ENCODE results near the gene CAPN5. TPM values are rescaled to one million over a fixed set of nuclear protein-coding genes. Genes with fewer than 3 reads are reported as not detected.
A peak's percentile ranks its signal among the peaks of the same experiment; 100 is the strongest.

The CAPN5 gene
- total RNA-seq, 1 experiment from 2014 or later: 27.4 TPM

GRCh38 chr11:77111946-77112345, 45.2 kb downstream of the CAPN5 start (continued):
- TF ChIP-seq ZSCAN18 (CRISPR knock-in tag; IDR thresholded peaks at IDR 0.05) (no peak), NR3C1 (CRISPR knock-in tag; conservative IDR thresholded peaks at IDR 0.05; ENCODE audit: low read depth) (no peak), ZNF425 (CRISPR knock-in tag; conservative IDR thresholded peaks at IDR 0.05) (no peak), SP1 (CRISPR knock-in tag; conservative IDR thresholded peaks at IDR 0.05) (no peak), EMX1 (CRISPR knock-in tag; IDR thresholded peaks at IDR 0.05) (no peak), TCF7 (CRISPR knock-in tag; IDR thresholded peaks at IDR 0.05; ENCODE audit: low read depth) (no peak)

DNA sequence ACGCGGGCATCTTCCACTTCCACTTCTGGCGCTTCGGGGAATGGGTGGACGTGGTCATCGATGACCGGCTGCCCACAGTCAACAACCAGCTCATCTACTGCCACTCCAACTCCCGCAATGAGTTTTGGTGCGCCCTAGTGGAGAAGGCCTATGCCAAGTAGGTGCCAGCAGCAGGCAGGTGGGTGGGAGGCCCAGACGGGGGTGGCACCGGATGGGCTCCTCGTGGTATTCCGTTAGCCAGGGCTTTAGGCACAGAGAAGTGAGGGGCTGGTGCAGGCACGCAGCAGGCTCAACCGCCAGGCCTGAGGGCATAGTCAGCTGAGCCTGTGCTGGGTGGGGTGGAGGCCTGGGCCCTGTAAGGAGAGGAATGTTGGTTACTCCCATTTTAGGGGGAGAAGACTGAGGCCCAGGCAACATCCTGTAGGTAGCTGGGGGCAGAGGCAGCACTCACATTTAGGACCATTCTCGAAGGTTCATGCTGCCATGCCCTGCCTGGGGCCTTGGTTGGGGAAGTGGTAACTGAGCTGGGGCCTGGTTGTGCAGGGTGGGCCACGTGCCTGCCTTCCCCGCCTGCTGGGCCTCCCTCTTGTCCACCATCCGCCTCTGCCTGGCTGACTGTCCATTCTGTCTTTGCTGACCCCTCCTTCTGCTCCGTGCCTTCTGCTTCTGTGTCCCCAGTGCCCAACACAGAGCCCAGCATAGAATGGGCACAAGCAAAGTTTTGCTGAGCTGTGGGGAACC, 46.0 kb downstream of the CAPN5 start:
- H3K27me3 Mint-ChIP-seq (ENCODE audit: low read depth): no peaks in the 10 kb centered on the region
- ChIA-PET POLR2A (interaction anchor here (0.7 kb wide), 1 partner anchor 19 kb away, joined by 3 read pairs; no protein-coding TSS in a partner anchor), CTCF (interaction anchor here (0.7 to 8.2 kb wide), 21 partner anchors 8 to 193 kb away, joined by 3 to 86 read pairs (median 5); partner anchors contain the start of gene MYO7A)
- H3K4me1 Mint-ChIP-seq: peaks cover 12% of the 10 kb centered on the region
- H3K36me3 Mint-ChIP-seq: no peaks in the 10 kb centered on the region
- H3K27ac Mint-ChIP-seq: no peak overlapping the region
- TF ChIP-seq ZNF425 (CRISPR knock-in tag; conservative IDR thresholded peaks at IDR 0.05) (no peak), NFE2L1 (CRISPR knock-in tag; IDR thresholded peaks at IDR 0.05) (0 out of 2 replicates have a peak, but pooled peaks have one; percentile 21), NR1H2 (CRISPR knock-in tag; IDR thresholded peaks at IDR 0.05) (no peak), ZNF532 (CRISPR knock-in tag; IDR thresholded peaks at IDR 0.05; ENCODE audit: borderline replicate concordance) (no peak)
- TF ChIP-seq, protein P1, sequence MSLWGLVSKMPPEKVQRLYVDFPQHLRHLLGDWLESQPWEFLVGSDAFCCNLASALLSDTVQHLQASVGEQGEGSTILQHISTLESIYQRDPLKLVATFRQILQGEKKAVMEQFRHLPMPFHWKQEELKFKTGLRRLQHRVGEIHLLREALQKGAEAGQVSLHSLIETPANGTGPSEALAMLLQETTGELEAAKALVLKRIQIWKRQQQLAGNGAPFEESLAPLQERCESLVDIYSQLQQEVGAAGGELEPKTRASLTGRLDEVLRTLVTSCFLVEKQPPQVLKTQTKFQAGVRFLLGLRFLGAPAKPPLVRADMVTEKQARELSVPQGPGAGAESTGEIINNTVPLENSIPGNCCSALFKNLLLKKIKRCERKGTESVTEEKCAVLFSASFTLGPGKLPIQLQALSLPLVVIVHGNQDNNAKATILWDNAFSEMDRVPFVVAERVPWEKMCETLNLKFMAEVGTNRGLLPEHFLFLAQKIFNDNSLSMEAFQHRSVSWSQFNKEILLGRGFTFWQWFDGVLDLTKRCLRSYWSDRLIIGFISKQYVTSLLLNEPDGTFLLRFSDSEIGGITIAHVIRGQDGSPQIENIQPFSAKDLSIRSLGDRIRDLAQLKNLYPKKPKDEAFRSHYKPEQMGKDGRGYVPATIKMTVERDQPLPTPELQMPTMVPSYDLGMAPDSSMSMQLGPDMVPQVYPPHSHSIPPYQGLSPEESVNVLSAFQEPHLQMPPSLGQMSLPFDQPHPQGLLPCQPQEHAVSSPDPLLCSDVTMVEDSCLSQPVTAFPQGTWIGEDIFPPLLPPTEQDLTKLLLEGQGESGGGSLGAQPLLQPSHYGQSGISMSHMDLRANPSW (CRISPR knock-in tag; conservative IDR thresholded peaks at IDR 0.05; ENCODE audit: low read depth): no peak
- TF ChIP-seq, protein P2, sequence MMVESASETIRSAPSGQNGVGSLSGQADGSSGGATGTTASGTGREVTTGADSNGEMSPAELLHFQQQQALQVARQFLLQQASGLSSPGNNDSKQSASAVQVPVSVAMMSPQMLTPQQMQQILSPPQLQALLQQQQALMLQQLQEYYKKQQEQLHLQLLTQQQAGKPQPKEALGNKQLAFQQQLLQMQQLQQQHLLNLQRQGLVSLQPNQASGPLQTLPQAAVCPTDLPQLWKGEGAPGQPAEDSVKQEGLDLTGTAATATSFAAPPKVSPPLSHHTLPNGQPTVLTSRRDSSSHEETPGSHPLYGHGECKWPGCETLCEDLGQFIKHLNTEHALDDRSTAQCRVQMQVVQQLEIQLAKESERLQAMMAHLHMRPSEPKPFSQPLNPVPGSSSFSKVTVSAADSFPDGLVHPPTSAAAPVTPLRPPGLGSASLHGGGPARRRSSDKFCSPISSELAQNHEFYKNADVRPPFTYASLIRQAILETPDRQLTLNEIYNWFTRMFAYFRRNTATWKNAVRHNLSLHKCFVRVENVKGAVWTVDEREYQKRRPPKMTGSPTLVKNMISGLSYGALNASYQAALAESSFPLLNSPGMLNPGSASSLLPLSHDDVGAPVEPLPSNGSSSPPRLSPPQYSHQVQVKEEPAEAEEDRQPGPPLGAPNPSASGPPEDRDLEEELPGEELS (CRISPR knock-in tag; IDR thresholded peaks at IDR 0.05): no peak
- H3K4me3 Mint-ChIP-seq: no peak overlapping the region
- ATAC-seq (no peak), DNase-seq (ENCODE audit: low spot score) (no peak)
- H3K9me3 Mint-ChIP-seq: no peaks in the 10 kb centered on the region
